AG04449 (cell line): ENCODE measurements around the gene RNASE12.
"Not testable (repeated sequence)": the region's sequence is repeated elsewhere in the genome, so short reads cannot be mapped to it uniquely, and the experiment has no call there.

Experiments
- CTCF ChIA-PET: fragments of 350-600 bp; formaldehyde crosslinking; extraction: SDS; loops from one replicate; lab custom pipeline; 2021; ENCODE audit warnings: antibody characterized with exemption; lab: Yijun Ruan, JAX
- POLR2A ChIA-PET: fragments of 400-600, 350-600 bp; formaldehyde crosslinking; extraction: SDS; loops from one replicate; lab custom pipeline; 2020; ENCODE audit warnings: antibody characterized with exemption, inconsistent platforms; lab: Yijun Ruan, JAX
- DNase-seq: peaks from one replicate; pipeline ENCODE4 v3.0.0-alpha.2; 2010; ENCODE audit warnings: low read depth, low spot score
- H3K4me3 ChIP-seq: 2 replicates; pipeline ENCODE4 v1.5.1; 2011; ENCODE audit warnings: low read depth, mild to moderate bottlenecking, control low read depth, low read length
- TF ChIP-seq, protein P1 (sequence below): IDR thresholded peaks from one replicate; pipeline ENCODE4 v1.5.1; 2011; ENCODE audit warnings: mild to moderate bottlenecking, moderate library complexity, low read length, control low read depth, inconsistent platforms; ENCODE audit not compliant: insufficient read depth; ENCODE audit errors: missing control alignments

Gene RNASE12

DNA sequence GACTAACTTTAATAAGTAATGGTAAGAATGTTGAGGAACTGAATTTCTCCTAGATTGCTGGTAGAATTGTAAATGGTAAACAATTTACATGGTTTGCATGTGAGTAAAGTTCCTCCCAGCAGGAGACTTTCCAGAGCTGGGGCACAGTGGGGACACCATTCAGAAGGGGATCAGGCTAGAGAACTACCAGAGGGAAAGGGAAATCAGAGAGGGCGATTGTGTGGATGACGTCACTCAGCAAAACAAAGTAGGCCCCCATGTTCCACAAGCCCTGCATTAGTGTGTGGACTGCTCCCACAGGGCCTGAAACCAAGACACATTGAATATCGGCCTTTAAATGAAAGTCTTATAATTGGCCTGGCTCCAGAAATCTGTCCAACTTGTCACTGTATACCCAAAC lies 12.9 kb downstream of the RNASE12 start:
- CTCF ChIA-PET: no interaction called here
- TF ChIP-seq, protein P1, sequence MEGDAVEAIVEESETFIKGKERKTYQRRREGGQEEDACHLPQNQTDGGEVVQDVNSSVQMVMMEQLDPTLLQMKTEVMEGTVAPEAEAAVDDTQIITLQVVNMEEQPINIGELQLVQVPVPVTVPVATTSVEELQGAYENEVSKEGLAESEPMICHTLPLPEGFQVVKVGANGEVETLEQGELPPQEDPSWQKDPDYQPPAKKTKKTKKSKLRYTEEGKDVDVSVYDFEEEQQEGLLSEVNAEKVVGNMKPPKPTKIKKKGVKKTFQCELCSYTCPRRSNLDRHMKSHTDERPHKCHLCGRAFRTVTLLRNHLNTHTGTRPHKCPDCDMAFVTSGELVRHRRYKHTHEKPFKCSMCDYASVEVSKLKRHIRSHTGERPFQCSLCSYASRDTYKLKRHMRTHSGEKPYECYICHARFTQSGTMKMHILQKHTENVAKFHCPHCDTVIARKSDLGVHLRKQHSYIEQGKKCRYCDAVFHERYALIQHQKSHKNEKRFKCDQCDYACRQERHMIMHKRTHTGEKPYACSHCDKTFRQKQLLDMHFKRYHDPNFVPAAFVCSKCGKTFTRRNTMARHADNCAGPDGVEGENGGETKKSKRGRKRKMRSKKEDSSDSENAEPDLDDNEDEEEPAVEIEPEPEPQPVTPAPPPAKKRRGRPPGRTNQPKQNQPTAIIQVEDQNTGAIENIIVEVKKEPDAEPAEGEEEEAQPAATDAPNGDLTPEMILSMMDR: no peak
- POLR2A ChIA-PET: no interaction called here
- no peak for DNase-seq
- H3K4me3 ChIP-seq: no peak overlapping the region

DNA sequence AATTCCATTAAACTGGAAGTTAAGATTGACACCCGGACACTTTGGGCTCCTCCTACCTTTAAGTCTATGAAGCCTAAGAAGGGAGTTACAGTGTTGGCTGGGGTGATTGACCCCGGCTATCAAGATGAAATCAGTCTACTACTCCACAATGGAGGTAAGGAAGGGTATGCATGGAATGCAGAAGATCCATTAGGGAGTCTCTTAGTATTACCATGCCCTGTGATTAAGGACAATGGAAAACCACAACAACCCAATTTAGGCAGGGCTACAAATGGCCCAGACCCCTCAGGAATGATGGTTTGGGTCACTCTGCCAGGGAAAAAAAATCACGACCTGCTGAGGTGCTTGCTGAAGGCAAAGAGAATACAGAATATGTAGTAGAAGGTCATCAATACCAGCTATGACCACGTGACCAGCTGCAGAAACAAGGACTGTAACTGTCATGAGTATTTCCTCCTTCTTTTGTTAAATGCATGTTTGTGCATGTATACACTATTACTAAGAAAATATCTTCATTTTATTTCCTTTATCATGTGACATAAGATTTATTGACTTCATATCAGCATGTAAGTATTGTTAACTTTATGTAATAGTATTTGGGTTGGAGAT lies 18.7 kb downstream of the RNASE12 start:
- CTCF ChIA-PET: interaction anchor here (1.3 kb wide), 1 partner anchor 36 kb away, joined by 3 read pairs; no protein-coding TSS in a partner anchor

DNA sequence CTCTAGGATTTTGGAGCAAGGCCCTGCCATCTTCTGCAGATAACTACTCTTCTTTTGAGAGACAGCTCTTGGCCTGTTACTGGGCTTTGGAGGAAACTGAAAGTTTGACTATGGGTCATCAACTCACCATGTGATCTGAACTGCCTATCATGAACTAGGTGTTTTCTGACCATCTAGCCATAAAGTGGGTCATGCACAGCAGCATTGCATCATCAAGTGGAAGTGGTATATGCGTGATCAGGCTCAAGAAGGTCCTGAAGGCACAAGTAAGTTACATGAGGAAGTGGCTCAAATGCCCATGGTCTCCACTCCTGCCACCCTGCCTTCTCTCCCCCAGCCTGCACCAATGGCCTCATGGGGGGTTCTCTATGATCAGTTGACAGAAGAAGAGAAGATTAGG lies 20.5 kb downstream of the RNASE12 start:
- CTCF ChIA-PET, DNase-seq, H3K4me3 ChIP-seq, POLR2A ChIA-PET: not testable (repeated sequence)

More for the DNA sequence above, 18.7 kb downstream of the RNASE12 start:
- POLR2A ChIA-PET, DNase-seq, H3K4me3 ChIP-seq: not testable (repeated sequence)

DNA sequence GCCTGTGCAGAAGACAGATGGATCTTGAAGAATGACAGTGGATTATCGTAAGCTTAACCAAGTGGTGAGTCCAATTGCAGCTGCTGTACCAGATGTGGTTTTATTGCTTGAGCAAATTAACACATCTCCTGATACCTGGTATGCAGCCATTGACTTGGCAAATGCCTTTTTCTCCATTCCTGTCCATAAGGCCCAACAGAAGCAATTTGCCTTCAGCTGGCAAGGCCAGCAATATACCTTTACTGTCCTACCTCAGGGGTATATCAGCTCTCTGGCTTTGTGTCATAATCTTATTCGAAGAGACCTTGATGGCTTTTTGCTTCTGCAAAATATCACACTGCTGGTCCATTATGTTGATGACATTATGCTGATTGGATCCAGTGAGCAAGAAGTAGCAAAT lies 21.3 kb downstream of the RNASE12 start:
- H3K4me3 ChIP-seq, DNase-seq, POLR2A ChIA-PET, CTCF ChIA-PET: not testable (repeated sequence)

DNA sequence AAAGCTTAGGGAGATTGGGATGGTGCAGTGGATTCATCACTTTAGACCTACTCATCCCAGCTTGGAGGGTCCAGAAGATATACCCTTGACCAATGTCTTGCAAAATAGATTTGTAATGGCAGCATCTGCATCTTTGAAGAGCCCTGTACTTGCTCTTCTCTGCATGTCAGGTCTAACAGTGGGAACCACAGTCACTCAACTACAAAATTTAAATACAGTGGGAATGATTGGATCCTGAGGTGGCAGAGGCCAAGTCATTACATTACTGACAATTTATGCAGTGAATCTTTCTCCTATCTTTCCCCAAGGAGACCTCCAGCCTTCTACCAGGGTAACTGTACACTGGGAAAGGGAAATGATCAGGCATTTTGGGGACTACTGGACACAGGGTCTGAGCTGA lies 22.1 kb downstream of the RNASE12 start:
- no peak overlapping the region for H3K4me3 ChIP-seq
- ChIA-PET CTCF (no interaction called here), POLR2A (no interaction called here)
- no peak for DNase-seq
- TF ChIP-seq, protein P1: no peak

DNA sequence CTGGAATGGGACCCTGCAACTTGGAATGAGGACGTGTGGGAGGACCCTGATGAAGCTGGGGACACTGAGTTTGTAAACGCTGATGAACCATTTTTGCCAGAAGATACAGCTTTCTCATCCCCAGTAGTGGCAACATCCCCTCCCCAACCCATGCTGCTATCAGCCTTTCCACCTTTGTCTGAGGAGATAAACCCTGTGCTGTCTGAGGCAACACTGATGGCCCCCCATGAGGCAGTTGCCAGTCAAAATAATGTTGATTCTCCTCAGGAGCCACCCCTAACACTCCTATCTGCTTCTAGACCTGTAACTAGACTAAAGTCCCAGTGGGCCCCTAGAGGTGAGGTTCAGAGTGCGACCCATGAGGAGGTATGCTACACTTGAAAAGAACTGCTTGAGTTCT lies 22.8 kb downstream of the RNASE12 start:
- TF ChIP-seq, protein P1: no peak
- DNase-seq: no peak
- ChIA-PET CTCF (no interaction called here), POLR2A (no interaction called here)
- H3K4me3 ChIP-seq: no peak overlapping the region

DNA sequence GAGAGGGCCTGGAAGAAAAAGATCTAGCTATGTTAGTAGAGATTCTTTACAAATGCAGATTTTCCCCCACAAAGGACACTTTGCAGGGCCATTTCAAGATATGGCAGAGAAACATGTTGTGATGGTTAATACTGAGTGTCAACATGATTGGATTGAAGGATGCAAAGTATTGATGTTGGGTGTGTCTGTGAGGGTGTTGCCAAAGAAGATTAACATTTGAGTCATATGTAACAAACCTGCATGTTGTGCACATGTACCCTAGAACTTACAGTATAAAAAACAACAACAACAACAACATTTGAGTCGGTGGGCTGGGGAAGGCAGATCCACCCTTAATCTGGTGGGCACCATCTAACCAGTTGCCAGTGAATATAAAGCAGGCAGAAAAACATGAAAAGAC lies 24.0 kb downstream of the RNASE12 start:
- H3K4me3 ChIP-seq, CTCF ChIA-PET, DNase-seq, POLR2A ChIA-PET: not testable (repeated sequence)

DNA sequence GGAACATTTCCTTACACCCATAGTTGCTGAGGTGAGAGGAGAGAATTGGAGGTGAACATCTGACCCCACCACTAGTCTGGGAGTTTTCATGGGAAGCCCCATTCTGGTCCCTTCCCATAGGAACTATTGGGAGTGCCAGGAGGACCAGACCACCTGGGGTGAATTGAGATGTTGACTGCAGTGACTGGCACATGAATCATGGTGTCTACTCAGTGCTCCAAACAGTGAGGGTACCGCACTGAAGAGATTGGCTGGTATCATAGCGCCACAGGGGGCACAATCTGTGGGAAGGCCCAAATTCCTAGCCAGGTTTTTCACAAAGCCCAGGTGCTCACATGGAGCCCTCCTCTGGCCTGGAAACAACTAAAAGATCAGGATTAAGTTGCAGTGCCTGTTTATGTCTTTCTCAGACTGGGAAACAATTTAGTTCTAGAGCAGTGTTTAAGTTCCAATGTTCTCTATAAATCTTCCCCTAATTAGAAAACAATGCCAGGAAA lies 26.6 kb downstream of the RNASE12 start:
- CTCF ChIA-PET: interaction anchor here (1.1 kb wide), 1 partner anchor 13 kb away, joined by 3 read pairs; no protein-coding TSS in a partner anchor
- TF ChIP-seq, protein P1: no peak

More for the DNA sequence above, 26.6 kb downstream of the RNASE12 start:
- POLR2A ChIA-PET: no interaction called here
- H3K4me3 ChIP-seq: no peak overlapping the region
- no peak for DNase-seq
